OCI-LY1 (cell line): ENCODE data around the gene RBM28.

Experiments
- H2AFZ ChIP-seq: fragments of 200-600 bp; sonication (generic), shearing (Covaris generic); 2 replicates; pipeline ENCODE4 v1.6.0; 2014; ENCODE audit warnings: antibody characterized with exemption, mild to moderate bottlenecking, low read length
- H3F3A ChIP-seq: fragments of 200-600 bp; sonication (generic), shearing (Covaris generic); 2 replicates; pipeline ENCODE4 v1.6.0; 2014; ENCODE audit warnings: mild to moderate bottlenecking, antibody characterized with exemption, low read length, moderate library complexity; ENCODE audit not compliant: insufficient read depth
- H3K27ac ChIP-seq: fragments of 200-600 bp; sonication (generic); 2 replicates; pipeline ENCODE4 v1.5.1; 2014; ENCODE audit warnings: low read length, mixed run types, mild to moderate bottlenecking, low read depth; ENCODE audit not compliant: poor library complexity, severe bottlenecking
- H3K27me3 ChIP-seq: fragments of 200-600 bp; sonication (generic); 2 replicates; pipeline ENCODE4 v1.6.0; 2014; ENCODE audit warnings: antibody characterized with exemption, mild to moderate bottlenecking, low read length, moderate library complexity; ENCODE audit not compliant: insufficient read depth
- H3K36me3 ChIP-seq: fragments of 200-600 bp; sonication (generic); 2 replicates; pipeline ENCODE4 v1.6.1; 2014; ENCODE audit warnings: mild to moderate bottlenecking, antibody characterized with exemption, low read length, moderate library complexity, mixed read lengths; ENCODE audit not compliant: insufficient read depth
- H3K4me1 ChIP-seq: fragments of 200-600 bp; sonication (generic); 2 replicates; pipeline ENCODE4 v1.5.1; 2014; ENCODE audit warnings: mild to moderate bottlenecking, low read length, moderate library complexity; ENCODE audit not compliant: insufficient read depth, severe bottlenecking
- H3K4me2 ChIP-seq: fragments of 200-600 bp; sonication (generic), shearing (Covaris generic); 2 replicates; pipeline ENCODE4 v1.6.1; 2014; ENCODE audit warnings: low read length
- H3K4me3 ChIP-seq: fragments of 200-600 bp; sonication (generic); 2 replicates; pipeline ENCODE4 v1.5.1; 2014; ENCODE audit warnings: low read length, low read depth, mild to moderate bottlenecking, mixed read lengths; ENCODE audit not compliant: poor library complexity, severe bottlenecking
- H3K79me2 ChIP-seq: fragments of 200-600 bp; shearing (Covaris generic); 2 replicates; pipeline ENCODE4 v1.6.1; 2016; ENCODE audit warnings: mixed run types, low read length, mixed read lengths; ENCODE audit not compliant: insufficient read depth
- H3K9ac ChIP-seq: fragments of 200-600 bp; sonication (generic), shearing (Covaris generic); 2 replicates; pipeline ENCODE4 v1.6.1; 2014; ENCODE audit warnings: mild to moderate bottlenecking, low read length, mixed read lengths
- H3K9me2 ChIP-seq: fragments of 200-600 bp; sonication (generic), shearing (Covaris generic); 2 replicates; pipeline ENCODE4 v1.6.1; 2014; ENCODE audit warnings: low read depth, mild to moderate bottlenecking, low read length, mixed read lengths
- H3K9me3 ChIP-seq: fragments of 200-600 bp; shearing (Covaris generic); 2 replicates; pipeline ENCODE4 v1.6.1; 2014; ENCODE audit warnings: low read length, mixed read lengths
- H4K20me1 ChIP-seq: fragments of 200-600 bp; sonication (generic), shearing (Covaris generic); 2 replicates; pipeline ENCODE4 v1.6.0; 2016; ENCODE audit warnings: mild to moderate bottlenecking, low read length; ENCODE audit not compliant: insufficient read depth
- EZH2 ChIP-seq: fragments of 200-600 bp; sonication (generic), shearing (Covaris generic); IDR thresholded peaks from 2 replicates; pipeline ENCODE4 v1.8.0; 2017; ENCODE audit warnings: borderline replicate concordance, mixed run types, mild to moderate bottlenecking, antibody characterized with exemption, low read length, moderate library complexity, mixed read lengths
- TF ChIP-seq, protein P1 (sequence below): fragments of 200-600 bp; sonication (generic), shearing (Covaris generic); IDR thresholded peaks from 2 replicates; pipeline ENCODE4 v1.5.1; 2017; ENCODE audit warnings: mild to moderate bottlenecking, antibody characterized with exemption, low read length, moderate library complexity, mixed read lengths

Gene RBM28

DNA sequence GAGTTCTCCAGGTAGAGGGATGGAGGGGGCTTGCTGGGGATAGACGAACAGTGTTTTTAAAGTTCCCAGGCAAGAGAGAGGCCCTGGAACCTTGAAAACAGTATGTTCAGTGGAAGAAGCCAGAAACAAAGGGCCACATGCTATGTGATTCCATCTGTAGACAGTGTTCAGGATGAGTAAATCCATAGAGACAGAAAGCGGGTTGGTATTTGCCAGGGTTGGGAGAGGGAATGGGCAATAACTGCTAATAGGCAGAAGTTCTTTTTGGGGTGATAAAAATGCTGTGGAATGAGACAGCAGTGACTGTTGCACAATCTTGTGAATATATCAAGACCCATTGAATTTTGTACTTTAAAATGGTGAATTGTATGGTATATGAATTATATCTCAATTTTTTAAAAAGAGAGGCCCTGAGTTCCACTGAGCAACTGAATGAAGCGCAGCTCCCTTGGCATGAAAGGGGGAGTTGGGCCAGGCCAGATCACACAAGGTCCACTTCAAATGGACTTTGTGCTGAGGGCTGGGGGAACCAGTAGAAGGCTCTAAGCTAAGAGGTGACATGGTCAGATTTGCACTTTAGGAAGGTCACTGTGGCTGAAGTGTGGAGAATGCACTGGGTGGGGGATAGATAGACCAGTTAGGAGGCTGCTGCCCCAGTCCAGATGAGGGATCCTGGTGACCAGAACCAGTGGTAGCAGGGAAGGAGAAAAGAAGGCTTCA, 68.7 kb downstream of the RBM28 start:
- Histone ChIP-seq H3K27ac (no peak overlapping the region), H2AFZ (no peak overlapping the region), H3K4me3 (no peak overlapping the region), H3K9me3 (peaks cover 10% of the 10 kb centered on the region; the same call in 1 of the 2 replicates), H3F3A (no peaks in the 10 kb centered on the region), H3K9me2 (no peaks in the 10 kb centered on the region), H4K20me1 (no peaks in the 10 kb centered on the region), H3K27me3 (peaks cover 16% of the 10 kb centered on the region; the same call in 1 of the 2 replicates), H3K36me3 (no peaks in the 10 kb centered on the region; the same call in 1 of the 2 replicates), H3K79me2 (no peaks in the 10 kb centered on the region), H3K9ac (no peak overlapping the region), H3K4me1 (no peaks in the 10 kb centered on the region), H3K4me2 (no peak overlapping the region)
- TF ChIP-seq EZH2: no peak
- TF ChIP-seq, protein P1, sequence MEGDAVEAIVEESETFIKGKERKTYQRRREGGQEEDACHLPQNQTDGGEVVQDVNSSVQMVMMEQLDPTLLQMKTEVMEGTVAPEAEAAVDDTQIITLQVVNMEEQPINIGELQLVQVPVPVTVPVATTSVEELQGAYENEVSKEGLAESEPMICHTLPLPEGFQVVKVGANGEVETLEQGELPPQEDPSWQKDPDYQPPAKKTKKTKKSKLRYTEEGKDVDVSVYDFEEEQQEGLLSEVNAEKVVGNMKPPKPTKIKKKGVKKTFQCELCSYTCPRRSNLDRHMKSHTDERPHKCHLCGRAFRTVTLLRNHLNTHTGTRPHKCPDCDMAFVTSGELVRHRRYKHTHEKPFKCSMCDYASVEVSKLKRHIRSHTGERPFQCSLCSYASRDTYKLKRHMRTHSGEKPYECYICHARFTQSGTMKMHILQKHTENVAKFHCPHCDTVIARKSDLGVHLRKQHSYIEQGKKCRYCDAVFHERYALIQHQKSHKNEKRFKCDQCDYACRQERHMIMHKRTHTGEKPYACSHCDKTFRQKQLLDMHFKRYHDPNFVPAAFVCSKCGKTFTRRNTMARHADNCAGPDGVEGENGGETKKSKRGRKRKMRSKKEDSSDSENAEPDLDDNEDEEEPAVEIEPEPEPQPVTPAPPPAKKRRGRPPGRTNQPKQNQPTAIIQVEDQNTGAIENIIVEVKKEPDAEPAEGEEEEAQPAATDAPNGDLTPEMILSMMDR: no peak

DNA sequence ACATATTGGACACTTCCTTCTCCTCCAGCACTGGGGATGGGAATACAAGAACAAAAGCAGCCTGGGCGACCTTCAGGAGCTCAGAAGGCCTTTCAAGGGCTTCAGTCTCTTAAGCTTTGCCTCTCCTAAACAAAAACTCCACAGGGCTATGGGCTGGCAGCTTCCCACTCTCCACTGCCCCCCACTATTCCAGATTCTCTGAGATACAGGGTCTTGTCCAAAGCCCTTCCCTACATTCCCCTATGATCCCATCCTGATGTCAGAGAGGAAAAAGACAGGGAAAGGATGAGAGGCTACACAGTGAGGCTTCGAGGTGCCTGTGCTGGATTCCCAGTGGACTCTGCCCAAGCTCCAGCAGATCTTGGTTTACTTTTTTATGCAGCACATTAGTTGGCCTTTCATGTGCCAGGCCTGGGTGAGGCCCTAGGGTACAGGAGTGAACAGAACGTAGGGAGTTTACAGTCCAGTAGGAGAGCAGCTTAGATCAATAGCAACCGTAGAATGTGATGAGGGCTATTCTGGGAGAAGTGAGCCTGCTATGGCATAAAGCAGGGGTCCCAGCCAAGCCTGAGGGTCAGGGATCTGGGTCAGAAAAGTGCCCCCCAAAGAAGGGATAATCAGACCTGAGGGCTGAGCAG, 69.3 kb downstream of the RBM28 start:
- Histone ChIP-seq H3K4me1 (no peaks in the 10 kb centered on the region), H4K20me1 (no peaks in the 10 kb centered on the region), H3K4me3 (no peak overlapping the region), H3K9ac (no peak overlapping the region), H3K36me3 (no peaks in the 10 kb centered on the region), H3K4me2 (no peak overlapping the region), H3K9me3 (peaks cover 8% of the 10 kb centered on the region; the same call in 1 of the 2 replicates), H3K27me3 (peaks cover 16% of the 10 kb centered on the region; the same call in 1 of the 2 replicates), H3K27ac (no peak overlapping the region), H3K9me2 (no peaks in the 10 kb centered on the region), H3F3A (no peaks in the 10 kb centered on the region), H2AFZ (no peak overlapping the region), H3K79me2 (no peaks in the 10 kb centered on the region)
- TF ChIP-seq, protein P1: no peak
- no peak for TF ChIP-seq EZH2

DNA sequence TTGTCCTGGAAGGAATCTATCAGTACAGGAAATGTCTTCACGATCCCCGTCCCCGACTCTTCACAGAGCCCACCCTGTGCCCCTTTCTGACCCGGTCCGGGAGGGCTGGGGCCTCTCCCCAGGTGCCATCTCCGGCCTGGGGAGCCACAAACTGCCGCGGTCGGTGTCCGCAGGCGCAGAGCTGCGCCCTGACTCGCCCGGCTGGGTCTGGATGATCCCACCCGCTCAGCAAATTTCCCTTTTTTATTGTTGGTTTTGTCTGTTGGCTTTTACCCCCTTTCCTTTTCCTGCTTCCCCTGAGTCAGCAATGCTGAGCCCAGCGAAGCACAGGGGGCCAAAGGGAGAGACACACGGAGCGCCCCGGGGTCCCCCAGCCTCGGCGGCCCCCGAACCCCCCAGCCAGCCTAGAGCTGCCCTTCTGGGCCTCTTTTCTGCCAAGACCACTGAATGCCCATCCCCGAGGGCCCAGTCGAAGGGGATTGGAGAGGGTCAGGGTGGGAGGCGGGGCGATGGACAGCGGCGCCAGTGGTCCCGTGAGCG, 71.7 kb downstream of the RBM28 start:
- Histone ChIP-seq H3K4me3 (no peak overlapping the region), H3K4me2 (no peak overlapping the region), H3K9me3 (no peaks in the 10 kb centered on the region), H3K27me3 (peaks cover 12% of the 10 kb centered on the region; the same call in 1 of the 2 replicates), H3K79me2 (no peaks in the 10 kb centered on the region), H3K27ac (no peak overlapping the region), H3K4me1 (no peaks in the 10 kb centered on the region), H3F3A (no peaks in the 10 kb centered on the region), H3K36me3 (no peaks in the 10 kb centered on the region), H3K9ac (no peak overlapping the region), H2AFZ (no peak overlapping the region), H3K9me2 (no peaks in the 10 kb centered on the region), H4K20me1 (no peaks in the 10 kb centered on the region)
- TF ChIP-seq, protein P1: no peak
- TF ChIP-seq EZH2: no peak
